COR-L47 (cell line): ENCODE measurements around the gene RNF13.
"Not testable (repeated sequence)": the region's sequence is repeated elsewhere in the genome, so short reads cannot be mapped to it uniquely, and the experiment has no call there.

Experiments
- DNase-seq: peaks from one replicate; lab custom pipeline; 2025; lab: John Stamatoyannopoulos, UW

Gene RNF13

DNA sequence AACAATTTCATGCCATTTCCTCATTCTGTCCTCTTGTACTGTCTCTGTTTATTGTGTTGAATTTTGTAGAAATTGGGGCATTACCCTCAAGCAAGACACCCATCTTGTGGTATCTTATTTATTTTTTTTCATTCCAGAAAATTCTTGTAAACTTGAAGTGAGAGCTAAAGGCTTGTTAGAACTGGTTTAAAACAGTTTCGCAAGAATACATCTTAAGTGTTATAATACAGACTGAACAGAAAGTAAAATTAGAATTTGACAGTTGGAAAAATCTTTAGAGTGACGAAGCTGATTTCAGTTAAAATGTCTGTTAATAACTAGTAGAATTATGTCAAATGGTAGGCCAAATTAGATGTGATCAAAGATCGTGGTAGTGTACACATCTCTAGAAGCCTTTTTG is 26.9 kb downstream of the RNF13 start:
- DNase-seq = no peak

DNA sequence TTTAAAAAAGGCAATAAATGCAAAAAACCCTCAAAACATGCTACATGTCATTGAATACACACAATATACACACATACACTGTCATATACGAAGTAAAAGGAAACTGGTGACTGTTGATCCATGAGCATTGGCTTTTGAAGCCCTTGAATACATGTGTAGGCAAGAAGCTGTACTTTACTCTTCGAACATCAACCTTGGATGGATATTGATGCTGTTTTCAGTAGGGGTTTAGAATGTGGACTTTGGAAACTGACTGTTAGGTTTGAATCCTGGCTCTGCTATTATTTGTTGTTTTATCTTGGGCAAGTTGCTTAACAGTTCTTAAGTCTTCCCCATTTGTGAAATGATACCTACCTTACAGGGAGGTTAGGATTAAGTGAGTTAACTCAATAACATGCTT is 30.5 kb downstream of the RNF13 start:
- DNase-seq = no peak

DNA sequence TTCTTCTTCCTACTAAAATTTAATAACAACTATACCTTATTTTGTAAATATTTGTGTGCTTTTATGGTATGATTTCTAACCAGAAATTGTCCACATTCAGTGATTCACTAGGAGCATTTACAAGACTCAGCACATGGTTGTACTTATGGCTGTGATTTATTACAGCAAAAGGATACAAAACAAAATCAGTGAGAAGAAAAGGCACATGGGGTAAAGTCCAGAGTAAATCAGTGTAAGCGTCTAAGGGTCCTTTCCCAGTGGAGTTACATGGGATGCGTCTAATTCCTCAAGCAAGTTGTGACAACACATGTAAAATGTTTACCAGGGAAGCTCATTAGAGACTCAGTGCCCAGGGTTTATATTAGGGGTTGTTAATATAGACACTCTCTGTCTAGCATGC is 31.1 kb downstream of the RNF13 start:
- no peak for DNase-seq

DNA sequence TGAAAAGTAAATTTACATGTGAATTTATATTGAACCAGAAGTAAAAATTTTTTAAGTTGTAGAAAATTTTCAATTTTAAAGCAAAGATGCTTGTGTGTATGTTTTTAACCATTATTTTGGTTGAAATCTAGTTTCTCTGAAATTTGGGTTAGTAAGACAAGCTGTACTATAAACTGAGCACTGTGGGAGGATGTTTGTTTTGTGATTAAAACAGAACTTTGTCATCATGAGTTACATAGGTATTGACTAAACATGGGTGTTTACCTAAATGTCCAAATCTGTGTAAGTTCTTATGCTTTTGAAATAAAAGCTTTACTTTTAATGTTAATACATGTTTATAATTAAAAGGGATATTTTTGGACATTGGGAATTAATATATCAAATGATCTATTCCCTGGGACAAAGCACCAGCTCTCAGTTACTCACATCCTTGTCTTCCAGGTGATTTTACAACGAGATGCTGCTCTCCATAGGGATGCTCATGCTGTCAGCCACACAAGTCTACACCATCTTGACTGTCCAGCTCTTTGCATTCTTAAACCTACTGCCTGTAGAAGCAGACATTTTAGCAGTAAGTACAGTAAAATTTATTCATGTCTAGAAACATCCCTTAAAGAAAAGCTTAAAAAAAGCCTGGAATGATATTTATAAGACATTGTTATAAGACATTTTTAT is 32.7 kb downstream of the RNF13 start:
- no peak for DNase-seq

DNA sequence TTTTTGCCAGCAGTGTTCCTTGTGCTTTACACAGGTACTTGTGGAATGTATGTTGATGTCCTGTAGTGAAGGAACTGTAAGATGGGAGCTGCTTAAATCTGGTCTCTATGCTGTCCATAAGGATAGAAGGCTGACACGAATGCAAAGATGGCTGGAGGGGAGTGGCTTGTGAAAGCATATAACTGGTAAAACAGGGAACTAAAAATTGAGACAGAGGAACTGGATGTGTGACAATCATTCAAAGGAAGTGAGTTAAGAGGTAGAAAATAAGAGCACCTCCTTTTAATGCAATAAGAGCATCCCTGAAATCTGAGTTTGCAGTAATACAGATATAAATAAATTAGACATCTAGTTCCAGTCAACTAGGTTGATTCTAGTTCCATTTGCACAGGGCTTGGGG is 35.2 kb downstream of the RNF13 start:
- no peak for DNase-seq

DNA sequence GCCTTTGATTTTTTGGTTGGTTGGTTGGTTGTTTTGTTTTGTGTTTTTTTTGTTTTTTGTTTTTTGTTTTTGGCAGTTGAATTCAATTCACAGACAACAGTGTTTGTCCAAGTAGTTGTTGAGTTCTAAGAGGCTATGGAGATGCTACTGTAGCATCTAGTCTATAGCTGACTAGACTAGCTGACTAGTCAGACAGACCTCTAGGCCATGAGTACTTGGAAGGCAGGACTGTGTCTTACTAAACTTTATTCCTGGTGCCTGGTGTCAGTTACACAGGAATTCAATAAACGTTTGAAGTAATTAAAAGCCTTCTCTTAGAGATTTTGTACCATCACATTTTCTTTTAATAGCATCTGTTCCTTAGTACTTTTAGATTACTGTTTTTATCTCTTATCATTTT is 35.7 kb downstream of the RNF13 start:
- no peak for DNase-seq

DNA sequence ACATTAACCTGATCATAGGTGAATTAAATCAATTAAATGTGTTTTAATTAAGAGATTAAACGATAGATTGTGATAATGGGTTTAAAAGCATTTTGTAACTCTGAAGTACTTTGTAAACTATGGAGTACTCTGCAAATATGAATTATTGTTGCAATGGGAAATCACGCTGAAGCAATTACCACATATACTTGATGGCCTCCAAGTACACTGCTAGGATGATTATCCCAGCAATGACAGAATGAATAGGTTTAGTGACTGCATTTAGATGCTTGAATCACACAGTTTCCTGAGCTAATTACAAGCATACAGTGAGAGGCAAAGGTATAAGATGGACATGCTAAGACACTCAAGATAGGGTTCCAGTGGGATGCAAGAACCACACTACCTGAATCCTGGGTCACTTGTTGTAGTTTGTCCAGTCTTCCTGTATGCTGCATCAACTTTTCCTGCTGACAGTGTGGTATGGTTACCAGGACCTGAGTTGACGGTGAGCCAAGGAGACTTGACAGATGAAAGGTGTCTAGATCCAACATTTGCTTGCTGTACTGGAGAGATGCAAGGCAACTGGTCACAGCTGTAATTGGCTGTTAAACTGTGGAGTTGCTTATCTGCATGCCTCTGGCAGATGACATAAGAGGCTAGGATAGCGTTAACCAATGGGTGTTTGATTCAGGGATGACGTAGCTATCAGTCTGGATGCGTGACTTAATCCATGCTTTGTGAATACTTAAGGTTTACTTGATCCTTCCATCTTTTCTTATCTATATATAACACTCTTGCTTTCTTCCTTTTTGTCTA is 38.0 kb downstream of the RNF13 start:
- DNase-seq = no peak

DNA sequence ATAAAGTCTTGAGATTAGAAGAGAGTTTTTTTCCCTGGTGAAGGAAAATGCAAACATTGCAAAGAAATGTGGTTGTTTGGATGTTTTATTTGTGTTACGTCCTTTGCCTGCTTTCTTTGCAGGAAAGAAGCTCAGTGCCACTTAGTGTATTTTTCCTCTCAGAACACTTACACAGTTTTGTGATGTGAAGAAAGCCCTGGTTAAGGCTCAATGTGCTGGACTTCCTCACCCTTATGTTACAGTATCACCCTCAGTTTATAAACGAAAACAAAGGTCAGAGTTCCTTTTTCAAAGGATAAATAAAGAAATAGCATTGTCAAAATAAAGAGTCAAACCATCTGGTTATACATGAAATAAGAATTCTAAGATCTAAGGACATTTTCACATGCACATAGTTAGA is 45.9 kb downstream of the RNF13 start:
- DNase-seq = no peak

DNA sequence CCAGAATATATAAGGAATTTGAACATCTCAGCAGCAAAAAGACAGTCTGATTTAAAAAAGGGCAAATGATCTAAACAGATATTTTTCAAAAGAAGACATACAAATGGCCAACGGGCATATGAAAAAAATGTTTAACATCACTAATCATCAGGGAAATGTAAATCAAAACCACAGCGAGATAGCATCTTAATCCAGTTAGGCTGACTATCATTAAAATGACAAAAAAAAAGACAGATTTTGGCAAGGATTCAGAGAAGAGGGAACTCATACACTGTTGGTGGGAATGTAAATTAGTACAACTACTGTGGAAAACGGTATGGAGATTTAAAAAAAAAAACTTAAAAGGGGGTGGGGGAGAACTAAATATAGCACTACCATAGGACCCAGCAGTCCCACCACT is 47.9 kb downstream of the RNF13 start:
- no peak for DNase-seq

DNA sequence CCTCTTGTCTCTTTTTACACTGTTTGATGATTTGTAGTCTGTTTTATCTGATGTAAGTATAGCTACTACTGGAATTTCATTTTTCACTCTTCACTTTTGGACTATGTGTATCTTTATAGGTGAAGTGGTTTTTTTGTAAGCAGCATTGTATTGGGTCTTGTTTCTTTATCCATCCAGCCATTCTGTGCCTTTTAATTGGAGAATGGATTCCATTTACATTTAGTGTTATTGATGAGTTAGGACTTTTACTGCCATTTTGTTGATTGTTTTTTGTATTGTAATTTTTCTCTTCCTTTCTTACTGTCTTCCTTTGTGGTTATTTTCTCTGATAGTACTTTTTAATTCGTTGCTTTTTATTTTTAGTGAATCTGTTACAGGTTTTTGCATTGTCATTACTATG is 54.5 kb downstream of the RNF13 start:
- DNase-seq = no peak

DNA sequence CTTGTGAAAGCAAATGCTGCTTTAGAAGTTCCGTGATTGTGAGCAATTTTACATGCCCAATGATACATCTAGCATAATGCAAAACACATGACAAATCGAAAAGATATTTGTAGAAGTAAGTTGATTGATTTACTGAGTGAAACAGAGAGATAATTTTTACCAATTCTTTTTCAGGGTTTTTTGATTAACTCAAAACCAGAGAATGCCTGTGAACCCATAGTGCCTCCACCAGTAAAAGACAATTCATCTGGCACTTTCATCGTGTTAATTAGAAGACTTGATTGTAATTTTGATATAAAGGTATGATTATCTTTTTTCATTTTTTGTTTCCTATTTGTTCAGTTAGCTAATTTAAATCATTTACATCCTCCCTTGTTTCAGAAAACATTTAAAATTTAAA is 58.8 kb downstream of the RNF13 start:
- DNase-seq = no peak

DNA sequence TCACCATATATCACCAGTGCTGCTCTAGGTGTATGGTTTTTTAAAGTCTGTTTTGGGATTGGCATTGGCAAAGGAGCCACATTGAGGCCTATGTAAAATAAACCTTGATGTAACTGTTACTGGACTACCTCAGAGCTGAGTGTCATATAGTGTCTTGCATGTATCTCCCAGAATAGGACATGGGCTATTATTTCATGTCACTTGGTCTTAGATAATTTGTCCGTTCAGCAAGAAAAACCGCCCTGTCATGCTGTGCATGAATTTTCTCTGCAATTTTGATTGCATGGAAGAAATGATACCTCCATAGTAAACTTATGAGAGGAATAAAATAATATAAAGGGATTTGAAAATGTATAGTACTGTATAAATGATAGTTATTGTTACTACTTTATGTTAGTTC is 59.6 kb downstream of the RNF13 start:
- no peak for DNase-seq

DNA sequence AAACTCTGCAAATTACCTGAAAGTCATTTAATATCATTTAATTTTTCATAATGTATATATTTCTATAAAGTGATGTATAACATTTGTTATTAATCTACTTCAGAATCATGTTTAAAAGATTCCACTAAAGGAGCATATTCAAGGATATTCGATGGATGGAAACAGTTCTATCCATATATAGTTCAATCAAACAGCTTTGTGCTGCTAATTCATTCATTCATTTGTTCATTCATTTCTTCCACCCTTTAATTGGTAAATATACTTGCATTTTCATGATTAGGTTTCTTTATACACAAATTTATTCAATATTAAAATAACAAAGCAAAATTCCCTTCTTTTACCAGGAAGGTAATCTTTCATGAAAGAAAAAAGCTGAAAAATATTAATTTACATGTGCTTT is 64.7 kb downstream of the RNF13 start:
- DNase-seq = no peak

DNA sequence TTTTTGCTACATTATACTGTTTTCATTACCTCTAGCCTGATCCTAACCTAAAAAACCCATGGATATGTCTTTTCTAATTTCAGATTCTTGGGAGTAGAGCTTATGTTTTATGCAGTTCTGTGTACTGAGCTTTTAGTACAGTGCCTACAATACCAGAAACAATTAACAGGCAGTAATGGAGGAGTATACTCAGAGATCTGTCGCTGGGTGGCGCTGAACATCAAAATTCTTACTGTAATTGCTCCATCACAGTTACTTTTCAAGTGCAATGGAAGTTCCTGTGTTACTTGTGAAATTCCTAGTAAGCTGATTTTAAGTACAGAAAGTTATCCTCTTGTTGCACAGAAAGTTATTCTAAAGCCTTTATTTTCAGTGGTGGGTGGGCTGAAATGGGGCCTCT is 66.9 kb downstream of the RNF13 start:
- DNase-seq = no peak

DNA sequence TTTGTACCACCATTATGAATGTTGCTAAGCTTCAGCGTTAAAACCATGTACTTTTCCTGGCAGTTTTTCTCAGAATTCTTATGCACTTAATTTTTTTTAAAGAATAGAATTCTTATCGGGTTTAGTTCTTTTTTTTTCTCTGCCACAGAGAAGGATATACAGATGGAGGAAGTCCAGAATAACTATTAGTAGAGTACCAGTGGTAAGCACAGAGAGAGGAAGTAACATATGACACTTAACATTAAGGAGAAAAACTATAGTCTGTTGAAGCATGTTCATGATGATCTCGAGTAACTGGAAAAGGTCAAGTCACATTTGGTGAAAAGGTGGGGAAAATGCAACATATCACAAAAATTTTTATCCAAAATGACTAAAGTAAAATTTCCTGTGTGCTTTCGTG is 68.9 kb downstream of the RNF13 start:
- DNase-seq = no peak

DNA sequence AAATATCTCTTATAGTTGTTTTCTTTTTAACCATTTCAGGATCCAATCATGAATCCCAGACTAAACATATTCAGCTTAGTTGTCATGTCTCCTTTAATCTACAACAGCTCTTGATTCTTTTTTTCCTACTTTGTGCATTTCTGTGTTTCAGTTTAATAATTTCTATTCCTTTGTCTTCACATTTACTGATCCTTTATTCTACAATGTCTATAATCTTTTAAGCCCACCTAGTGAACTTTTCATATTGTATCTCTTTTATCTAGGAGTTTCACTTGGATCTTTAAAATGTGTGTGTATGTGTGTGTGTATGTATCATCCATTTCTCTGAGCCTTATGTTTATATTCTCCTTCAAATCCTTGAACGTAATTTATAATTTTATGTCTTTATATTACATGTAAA is 70.1 kb downstream of the RNF13 start:
- DNase-seq = no peak

DNA sequence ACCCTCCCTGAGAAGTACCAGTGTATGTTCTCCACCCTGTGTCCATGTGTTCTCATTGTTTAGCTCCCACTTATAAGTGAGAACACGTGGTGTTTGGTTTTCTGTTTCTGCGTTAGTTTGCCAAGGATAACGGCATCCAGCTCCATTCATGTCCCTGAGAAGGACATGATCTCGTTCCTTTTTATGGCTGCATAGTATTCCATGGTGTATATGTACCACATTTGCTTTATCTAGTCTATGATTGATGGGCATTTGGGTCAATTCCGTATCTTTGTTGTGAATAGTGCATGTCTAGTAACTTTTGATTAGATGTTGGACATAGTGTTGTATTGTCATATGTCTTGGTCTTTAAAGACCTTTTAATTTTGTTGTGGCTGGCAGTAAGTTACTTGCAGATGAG is 70.8 kb downstream of the RNF13 start:
- not testable (repeated sequence) for DNase-seq

DNA sequence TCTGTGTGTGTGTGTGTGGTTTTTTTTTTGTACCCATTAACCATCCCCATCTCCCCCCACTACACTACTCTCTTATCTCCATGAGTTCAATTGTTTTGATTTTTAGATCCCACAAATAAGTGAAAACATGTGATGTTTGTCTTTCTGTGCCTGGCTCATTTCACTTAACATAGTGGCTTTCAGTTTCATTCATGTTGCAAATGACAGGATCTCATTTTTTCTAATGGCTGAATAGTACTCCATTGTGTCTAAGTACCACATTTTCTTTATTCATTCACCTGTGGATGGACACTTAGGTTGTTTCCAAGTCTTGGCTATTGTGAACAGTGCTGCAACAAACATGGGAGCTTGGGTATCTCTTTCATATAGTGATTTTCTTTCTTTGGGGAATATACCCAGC is 71.8 kb downstream of the RNF13 start:
- DNase-seq = not testable (repeated sequence)

DNA sequence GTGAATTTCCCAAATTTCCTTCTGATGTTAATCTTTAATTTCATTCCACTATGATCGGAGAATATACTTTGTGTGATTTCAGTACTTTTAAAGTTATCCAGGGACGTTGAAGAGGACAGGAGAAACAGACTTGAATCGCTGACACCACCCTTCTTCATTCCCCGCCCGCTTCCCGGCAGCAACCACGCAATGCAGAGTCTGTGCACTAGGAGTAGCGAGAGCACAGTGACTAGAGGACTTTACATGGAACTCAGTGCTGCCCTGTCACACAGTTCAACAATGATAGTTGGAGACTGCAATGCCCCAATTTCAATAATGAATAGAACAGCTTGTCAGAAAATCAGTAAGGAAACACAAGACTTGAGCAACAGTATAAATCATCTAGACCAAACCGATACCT is 73.9 kb downstream of the RNF13 start:
- no peak for DNase-seq

DNA sequence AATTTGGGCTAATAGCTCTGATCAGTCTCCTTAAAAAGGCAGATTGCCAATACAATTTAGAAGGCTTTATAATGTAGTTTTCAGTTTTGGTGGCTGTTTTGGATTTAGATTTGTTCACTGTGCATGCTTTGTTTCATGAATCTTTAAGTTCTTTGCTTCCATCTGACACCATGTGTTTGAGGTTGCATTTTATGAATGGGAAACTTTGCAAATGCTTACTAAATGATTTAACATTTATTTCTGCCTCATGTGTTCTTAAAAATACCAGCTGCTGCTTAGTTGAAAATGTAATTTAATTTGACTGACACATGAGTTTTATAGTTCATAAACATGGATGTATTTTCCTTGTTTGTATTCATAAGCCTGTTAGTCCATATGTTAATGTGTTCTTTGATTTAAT is 78.6 kb downstream of the RNF13 start:
- no peak for DNase-seq

DNA sequence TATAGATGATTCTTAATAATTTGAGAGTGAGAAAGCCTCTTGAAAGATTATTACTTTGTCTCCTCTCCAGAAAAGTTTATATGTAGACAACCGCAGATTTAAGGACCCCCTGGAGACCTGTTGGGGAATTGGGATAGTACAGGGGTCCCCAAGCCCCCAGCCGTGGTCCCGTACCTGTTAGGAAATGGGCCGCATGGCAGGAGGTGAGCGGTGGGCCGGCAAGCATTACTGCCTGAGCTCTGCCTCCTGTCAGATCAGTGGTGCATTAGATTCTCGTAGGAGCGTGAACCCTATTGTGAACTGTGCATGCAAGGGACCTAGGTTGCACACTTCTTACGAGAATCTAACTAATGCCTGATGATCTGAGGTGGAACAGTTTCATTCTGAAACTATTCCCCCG is 79.4 kb downstream of the RNF13 start:
- no peak for DNase-seq

DNA sequence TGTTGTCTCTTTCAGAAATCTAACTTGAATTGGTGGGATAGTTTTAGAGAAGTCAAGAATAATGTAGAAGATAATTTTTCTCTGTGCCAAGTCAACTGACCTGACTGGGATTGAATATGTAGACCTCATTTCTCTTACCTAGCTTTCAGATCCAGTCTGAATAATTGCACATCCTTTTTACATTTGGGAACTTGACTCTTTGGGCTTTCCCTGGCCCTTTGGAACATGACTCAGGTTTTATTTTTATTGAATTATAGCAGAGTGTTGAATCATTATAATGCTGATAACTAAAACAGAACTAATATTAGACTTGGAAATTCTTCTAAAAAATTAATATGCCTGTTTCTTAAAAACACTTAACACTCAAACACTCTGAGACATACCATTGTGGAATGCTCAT is 81.2 kb downstream of the RNF13 start:
- DNase-seq = no peak

DNA sequence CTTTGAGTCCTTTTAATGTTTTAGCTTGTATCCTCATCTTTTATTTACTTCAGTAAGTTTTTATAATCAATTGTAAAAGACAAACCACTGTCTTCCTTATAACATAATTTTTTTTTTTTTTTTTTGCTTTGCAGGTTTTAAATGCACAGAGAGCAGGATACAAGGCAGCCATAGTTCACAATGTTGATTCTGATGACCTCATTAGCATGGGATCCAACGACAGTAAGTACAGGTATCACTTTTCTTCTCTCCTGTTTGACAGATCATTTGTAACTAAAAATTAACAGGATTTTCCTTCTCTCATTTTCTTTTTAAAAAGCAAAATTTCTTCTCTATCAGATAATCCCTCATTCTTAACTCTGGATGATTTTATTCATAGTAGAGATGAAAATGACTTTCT is 82.3 kb downstream of the RNF13 start:
- no peak for DNase-seq

DNA sequence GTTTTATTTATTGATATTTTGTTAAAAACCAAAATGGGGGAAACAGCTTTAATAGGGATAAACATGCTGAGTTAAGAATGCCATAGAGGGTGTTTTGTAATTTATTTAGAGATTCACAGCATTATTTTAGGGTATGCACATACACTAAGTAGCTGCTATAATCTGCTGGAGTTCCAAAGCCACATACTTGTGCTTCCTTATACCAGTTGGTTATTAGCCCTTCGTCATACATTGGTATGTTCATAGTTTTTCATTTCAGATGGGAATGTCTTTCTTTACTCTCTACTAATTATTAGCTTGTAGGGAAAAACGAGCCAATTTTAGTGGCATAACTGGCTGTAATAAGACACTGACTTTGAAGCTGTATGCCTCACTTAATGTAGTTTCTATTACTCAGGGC is 82.8 kb downstream of the RNF13 start:
- DNase-seq = no peak
